GM12878 (cell line): Measurements from ENCODE around the gene MBNL1.

Experiments used
- BRCA1 ChIP-seq: IDR thresholded peaks from 2 replicates; pipeline ENCODE4 v1.6.1; 2011; ENCODE audit warnings: low read depth, low read length, improper control_type of control experiment
- CREM ChIP-seq: IDR thresholded peaks from 2 replicates; pipeline ENCODE4 v1.6.1; 2014; ENCODE audit warnings: antibody characterized with exemption, low read depth
- CTCF ChIP-seq, 3 experiments: IDR thresholded peaks in 2 of 3; conservative IDR thresholded peaks in 1 of 3; 2 replicates each; pipeline ENCODE4 v1.5.1; 2011; ENCODE audit warnings: low read depth in 3 of 3, low read length in 3 of 3, mild to moderate bottlenecking in 3 of 3, control low read depth in 2 of 3, moderate library complexity in 2 of 3, inconsistent platforms in 1 of 3, mixed read lengths in 1 of 3; ENCODE audit not compliant: control insufficient read depth in 2 of 3, insufficient read depth in 1 of 3; ENCODE audit errors: extremely low read depth in 1 of 3
- EZH2 ChIP-seq: IDR thresholded peaks from 2 replicates; pipeline ENCODE4 v1.6.1; 2012; ENCODE audit warnings: low read depth, mild to moderate bottlenecking, control low read depth, inconsistent platforms, low read length, borderline replicate concordance; ENCODE audit not compliant: control insufficient read depth
- HDGF ChIP-seq: fragments of 450-650 bp; IDR thresholded peaks from 2 replicates; pipeline ENCODE4 v1.6.1; 2016; ENCODE audit warnings: antibody characterized with exemption
- MTA2 ChIP-seq: fragments of 450-650 bp; IDR thresholded peaks from 2 replicates; pipeline ENCODE4 v1.6.1; 2016; ENCODE audit warnings: low read depth, mild to moderate bottlenecking, moderate library complexity
- POLR2A ChIP-seq: IDR thresholded peaks from 2 replicates; pipeline ENCODE4 v1.6.1; 2011; ENCODE audit warnings: low read depth, mild to moderate bottlenecking, low read length
- POLR2AphosphoS5 ChIP-seq: IDR thresholded peaks from 2 replicates; pipeline ENCODE4 v1.6.1; 2011; ENCODE audit warnings: mild to moderate bottlenecking, low read length, inconsistent platforms
- ZNF274 ChIP-seq: IDR thresholded peaks from one replicate; pipeline ENCODE4 v1.8.0; 2011; ENCODE audit not compliant: insufficient read length, insufficient read depth
- TF ChIP-seq, protein P1 (sequence below): IDR thresholded peaks from 2 replicates; pipeline ENCODE4 v1.6.1; 2012; ENCODE audit warnings: mild to moderate bottlenecking, low read depth, low read length
- TF ChIP-seq, protein P2 (sequence below): IDR thresholded peaks from 2 replicates; pipeline ENCODE4 v1.6.1; 2012; ENCODE audit warnings: low read depth, low read length, improper control_type of control experiment

DNA sequence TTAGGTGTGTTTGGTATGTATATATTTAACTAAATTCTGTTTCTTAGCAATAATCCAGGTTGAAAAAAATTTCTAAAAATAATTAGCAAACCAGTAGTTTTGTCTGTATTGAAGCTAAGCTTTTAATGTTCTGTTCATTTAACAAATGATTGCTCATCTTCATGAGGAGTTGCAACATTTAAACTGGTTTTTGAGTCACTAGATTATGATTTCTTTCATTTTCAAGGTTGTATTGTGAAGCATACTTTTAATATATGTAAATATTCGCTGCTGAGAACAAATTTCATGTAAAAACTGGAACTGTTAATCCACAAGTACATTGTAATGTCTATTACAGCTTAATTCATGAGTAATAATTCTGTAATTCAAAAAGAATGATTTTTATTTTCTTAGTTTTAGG lies 192.7 kb downstream of the MBNL1 start:
- no peak for TF ChIP-seq CTCF (IDR thresholded peaks at IDR 0.05 in 2 of 3, conservative IDR thresholded peaks at IDR 0.05 in 1 of 3; ENCODE audit: control insufficient read depth in 2 of 3, extremely low read depth in 1 of 3, insufficient read depth in 1 of 3, low read depth in 3 of 3, low read length in 3 of 3)
- TF ChIP-seq, protein P1, sequence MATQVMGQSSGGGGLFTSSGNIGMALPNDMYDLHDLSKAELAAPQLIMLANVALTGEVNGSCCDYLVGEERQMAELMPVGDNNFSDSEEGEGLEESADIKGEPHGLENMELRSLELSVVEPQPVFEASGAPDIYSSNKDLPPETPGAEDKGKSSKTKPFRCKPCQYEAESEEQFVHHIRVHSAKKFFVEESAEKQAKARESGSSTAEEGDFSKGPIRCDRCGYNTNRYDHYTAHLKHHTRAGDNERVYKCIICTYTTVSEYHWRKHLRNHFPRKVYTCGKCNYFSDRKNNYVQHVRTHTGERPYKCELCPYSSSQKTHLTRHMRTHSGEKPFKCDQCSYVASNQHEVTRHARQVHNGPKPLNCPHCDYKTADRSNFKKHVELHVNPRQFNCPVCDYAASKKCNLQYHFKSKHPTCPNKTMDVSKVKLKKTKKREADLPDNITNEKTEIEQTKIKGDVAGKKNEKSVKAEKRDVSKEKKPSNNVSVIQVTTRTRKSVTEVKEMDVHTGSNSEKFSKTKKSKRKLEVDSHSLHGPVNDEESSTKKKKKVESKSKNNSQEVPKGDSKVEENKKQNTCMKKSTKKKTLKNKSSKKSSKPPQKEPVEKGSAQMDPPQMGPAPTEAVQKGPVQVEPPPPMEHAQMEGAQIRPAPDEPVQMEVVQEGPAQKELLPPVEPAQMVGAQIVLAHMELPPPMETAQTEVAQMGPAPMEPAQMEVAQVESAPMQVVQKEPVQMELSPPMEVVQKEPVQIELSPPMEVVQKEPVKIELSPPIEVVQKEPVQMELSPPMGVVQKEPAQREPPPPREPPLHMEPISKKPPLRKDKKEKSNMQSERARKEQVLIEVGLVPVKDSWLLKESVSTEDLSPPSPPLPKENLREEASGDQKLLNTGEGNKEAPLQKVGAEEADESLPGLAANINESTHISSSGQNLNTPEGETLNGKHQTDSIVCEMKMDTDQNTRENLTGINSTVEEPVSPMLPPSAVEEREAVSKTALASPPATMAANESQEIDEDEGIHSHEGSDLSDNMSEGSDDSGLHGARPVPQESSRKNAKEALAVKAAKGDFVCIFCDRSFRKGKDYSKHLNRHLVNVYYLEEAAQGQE: no peak
- no peak for TF ChIP-seq POLR2A
- no peak for TF ChIP-seq POLR2AphosphoS5
- TF ChIP-seq, protein P2, sequence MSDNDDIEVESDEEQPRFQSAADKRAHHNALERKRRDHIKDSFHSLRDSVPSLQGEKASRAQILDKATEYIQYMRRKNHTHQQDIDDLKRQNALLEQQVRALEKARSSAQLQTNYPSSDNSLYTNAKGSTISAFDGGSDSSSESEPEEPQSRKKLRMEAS: no peak
- no peak for TF ChIP-seq ZNF274
- no peak for TF ChIP-seq CREM
- no peak for TF ChIP-seq EZH2
- TF ChIP-seq BRCA1: no peak
- no peak for TF ChIP-seq HDGF
- TF ChIP-seq MTA2: no peak
